ENCODE data around the gene DNAI4. TPM values are rescaled to one million over a fixed set of nuclear protein-coding genes. Genes with fewer than 3 reads are reported as not detected.

Gene DNAI4
- total RNA-seq, 1 experiment from 2014 or later: 7.2 TPM

GRCh38 chr1:66778969-66779368 is 145.7 kb downstream of the DNAI4 start:
- ChIA-PET POLR2A (no interaction called here), CTCF (no interaction called here)
- BruUV-seq (replicated peaks): no TSS peak
- Histone ChIP-seq H3K27me3 (ENCODE audit: control insufficient read depth, insufficient read depth, low read length) (peaks cover 2% of the 10 kb centered on the region; the same call in 1 of the 2 replicates), H3K9me3 (ENCODE audit: control insufficient read depth, insufficient read depth, low read depth, low read length) (no peaks in the 10 kb centered on the region), H3K4me3 (ENCODE audit: low read depth in 2 of 2, low read length in 2 of 2) (no peak overlapping the region), H3K36me3 (ENCODE audit: control insufficient read depth, insufficient read depth, low read length) (no peaks in the 10 kb centered on the region), H3K27ac (ENCODE audit: low read length) (no peak overlapping the region), H3K4me1 (ENCODE audit: control insufficient read depth, insufficient read depth, low read length) (no peaks in the 10 kb centered on the region)
- ATAC-seq (no peak), DNase-seq (ENCODE audit: low read depth, low spot score) (no peak)
- intact Hi-C loops (cut with micrococcal nuclease; ENCODE audit: unreplicated experiment): no loop called here
- in situ Hi-C loops (cut with HindIII; ENCODE audit: low pct_unique_long_range_greater_than_20kb, low sequenced_read_pairs): no loop called here
- TF ChIP-seq REST (IDR thresholded peaks at IDR 0.05; ENCODE audit: insufficient read depth in 1 of 2, low read depth in 2 of 2, low read length in 1 of 2) (no peak), TCF7L2 (IDR thresholded peaks at IDR 0.05; ENCODE audit: low read depth, low read length) (no peak), SIN3A (IDR thresholded peaks at IDR 0.05; ENCODE audit: borderline replicate concordance, insufficient read depth, low read depth, low read length) (no peak), POLR2AphosphoS5 (IDR thresholded peaks at IDR 0.05; ENCODE audit: low read depth, low read length) (no peak)
- TF ChIP-seq, protein P1, sequence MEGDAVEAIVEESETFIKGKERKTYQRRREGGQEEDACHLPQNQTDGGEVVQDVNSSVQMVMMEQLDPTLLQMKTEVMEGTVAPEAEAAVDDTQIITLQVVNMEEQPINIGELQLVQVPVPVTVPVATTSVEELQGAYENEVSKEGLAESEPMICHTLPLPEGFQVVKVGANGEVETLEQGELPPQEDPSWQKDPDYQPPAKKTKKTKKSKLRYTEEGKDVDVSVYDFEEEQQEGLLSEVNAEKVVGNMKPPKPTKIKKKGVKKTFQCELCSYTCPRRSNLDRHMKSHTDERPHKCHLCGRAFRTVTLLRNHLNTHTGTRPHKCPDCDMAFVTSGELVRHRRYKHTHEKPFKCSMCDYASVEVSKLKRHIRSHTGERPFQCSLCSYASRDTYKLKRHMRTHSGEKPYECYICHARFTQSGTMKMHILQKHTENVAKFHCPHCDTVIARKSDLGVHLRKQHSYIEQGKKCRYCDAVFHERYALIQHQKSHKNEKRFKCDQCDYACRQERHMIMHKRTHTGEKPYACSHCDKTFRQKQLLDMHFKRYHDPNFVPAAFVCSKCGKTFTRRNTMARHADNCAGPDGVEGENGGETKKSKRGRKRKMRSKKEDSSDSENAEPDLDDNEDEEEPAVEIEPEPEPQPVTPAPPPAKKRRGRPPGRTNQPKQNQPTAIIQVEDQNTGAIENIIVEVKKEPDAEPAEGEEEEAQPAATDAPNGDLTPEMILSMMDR (IDR thresholded peaks at IDR 0.05): no peak

DNA sequence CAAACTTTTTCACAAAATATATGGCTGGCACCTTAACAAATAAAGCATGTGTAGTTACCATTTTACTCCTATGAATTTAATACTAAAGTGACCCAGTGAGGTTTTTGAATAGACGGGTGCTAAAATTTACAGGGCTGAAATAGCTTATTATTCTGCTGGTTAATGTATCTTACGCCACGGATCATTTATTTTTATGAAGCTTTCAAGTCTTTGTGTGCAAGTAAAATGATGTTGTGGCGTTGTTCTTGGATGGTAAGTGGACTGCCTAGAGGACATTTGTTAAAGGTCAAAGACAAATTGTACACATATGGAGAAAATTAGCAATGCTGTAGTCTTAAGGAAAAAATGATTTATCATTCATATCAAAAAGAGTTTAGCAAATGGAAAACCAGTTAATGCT is 146.4 kb downstream of the DNAI4 start:
- Histone ChIP-seq H3K4me1 (ENCODE audit: control insufficient read depth, insufficient read depth, low read length) (no peaks in the 10 kb centered on the region), H3K27ac (ENCODE audit: low read length) (no peak overlapping the region), H3K4me3 (ENCODE audit: low read depth in 2 of 2, low read length in 2 of 2) (no peak overlapping the region), H3K36me3 (ENCODE audit: control insufficient read depth, insufficient read depth, low read length) (no peaks in the 10 kb centered on the region), H3K9me3 (ENCODE audit: control insufficient read depth, insufficient read depth, low read depth, low read length) (no peaks in the 10 kb centered on the region), H3K27me3 (ENCODE audit: control insufficient read depth, insufficient read depth, low read length) (peaks cover 2% of the 10 kb centered on the region; the same call in 1 of the 2 replicates)
- POLR2A ChIA-PET: no interaction called here
- intact Hi-C loops (cut with micrococcal nuclease; ENCODE audit: unreplicated experiment) (no loop called here), in situ Hi-C loops (cut with HindIII; ENCODE audit: low pct_unique_long_range_greater_than_20kb, low sequenced_read_pairs) (no loop called here)
- no peak for TF ChIP-seq TCF7L2 (IDR thresholded peaks at IDR 0.05; ENCODE audit: low read depth, low read length)
- TF ChIP-seq REST (IDR thresholded peaks at IDR 0.05; ENCODE audit: insufficient read depth in 1 of 2, low read depth in 2 of 2, low read length in 1 of 2): no peak
- CTCF ChIA-PET: no interaction called here
- BruUV-seq (replicated peaks): no TSS peak
- DNase-seq (ENCODE audit: low read depth, low spot score) (no peak), ATAC-seq (no peak)

Data from Panc1 (cell line).